ENCODE results near the gene ZFYVE9. TPM values are rescaled to one million over a fixed set of nuclear protein-coding genes. Genes with fewer than 3 reads are reported as not detected.

Gene ZFYVE9
- total RNA-seq, 1 donor from 2014 or later: 18.4 TPM

DNA sequence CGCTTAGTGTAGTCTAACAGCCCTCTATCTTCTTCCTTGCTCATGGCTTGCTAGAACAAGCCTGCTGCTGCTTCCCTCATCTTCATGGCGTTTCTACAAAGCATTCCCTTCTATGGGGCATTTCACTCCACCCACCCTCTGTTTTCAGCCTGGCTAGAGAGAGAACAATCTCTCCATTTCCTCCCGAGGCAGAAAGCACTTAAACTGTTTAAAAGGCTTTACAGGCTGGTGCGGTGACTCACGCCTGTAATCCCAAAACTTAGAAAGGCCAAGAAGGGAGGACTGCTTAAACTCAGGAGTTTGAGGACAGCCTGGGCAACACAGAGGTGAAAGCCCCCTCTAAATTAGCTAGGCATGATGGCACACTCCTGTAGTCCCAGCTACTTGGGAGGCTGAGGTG, 244.6 kb downstream of the ZFYVE9 start:
- no peak for DNase-seq (ENCODE audit: low read depth)
- H3K4me3 ChIP-seq (ENCODE audit: low read depth, low read length): no peak overlapping the region
- TF ChIP-seq, protein P1, sequence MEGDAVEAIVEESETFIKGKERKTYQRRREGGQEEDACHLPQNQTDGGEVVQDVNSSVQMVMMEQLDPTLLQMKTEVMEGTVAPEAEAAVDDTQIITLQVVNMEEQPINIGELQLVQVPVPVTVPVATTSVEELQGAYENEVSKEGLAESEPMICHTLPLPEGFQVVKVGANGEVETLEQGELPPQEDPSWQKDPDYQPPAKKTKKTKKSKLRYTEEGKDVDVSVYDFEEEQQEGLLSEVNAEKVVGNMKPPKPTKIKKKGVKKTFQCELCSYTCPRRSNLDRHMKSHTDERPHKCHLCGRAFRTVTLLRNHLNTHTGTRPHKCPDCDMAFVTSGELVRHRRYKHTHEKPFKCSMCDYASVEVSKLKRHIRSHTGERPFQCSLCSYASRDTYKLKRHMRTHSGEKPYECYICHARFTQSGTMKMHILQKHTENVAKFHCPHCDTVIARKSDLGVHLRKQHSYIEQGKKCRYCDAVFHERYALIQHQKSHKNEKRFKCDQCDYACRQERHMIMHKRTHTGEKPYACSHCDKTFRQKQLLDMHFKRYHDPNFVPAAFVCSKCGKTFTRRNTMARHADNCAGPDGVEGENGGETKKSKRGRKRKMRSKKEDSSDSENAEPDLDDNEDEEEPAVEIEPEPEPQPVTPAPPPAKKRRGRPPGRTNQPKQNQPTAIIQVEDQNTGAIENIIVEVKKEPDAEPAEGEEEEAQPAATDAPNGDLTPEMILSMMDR (IDR thresholded peaks at IDR 0.05; ENCODE audit: insufficient read depth, low read length, poor library complexity, severe bottlenecking): no peak
- H3K36me3 ChIP-seq (ENCODE audit: control insufficient read depth, insufficient read depth, low read length): peaks cover 3% of the 10 kb centered on the region
- H3K27me3 ChIP-seq (ENCODE audit: control insufficient read depth, insufficient read depth, low read length): no peaks in the 10 kb centered on the region

DNA sequence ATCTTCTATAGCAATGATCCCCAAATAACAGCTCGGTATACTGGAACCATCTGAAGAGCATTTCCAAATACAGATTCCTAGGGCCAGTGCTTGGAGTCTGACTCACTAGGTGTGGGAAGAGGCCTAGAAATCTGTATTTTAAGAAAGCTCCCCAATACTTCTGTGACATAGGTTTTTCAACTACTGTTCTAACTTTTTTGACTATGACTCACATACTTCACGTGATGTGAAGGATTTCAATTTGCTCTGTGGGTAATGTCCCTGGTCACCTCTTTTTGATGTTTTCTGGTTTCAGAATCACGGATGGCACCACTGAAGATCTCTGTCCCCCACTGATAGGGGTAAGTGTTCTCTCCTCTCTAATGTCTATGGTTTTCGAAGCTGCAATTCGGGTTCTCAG, 251.3 kb downstream of the ZFYVE9 start:
- Histone ChIP-seq H3K36me3 (ENCODE audit: control insufficient read depth, insufficient read depth, low read length) (no peaks in the 10 kb centered on the region), H3K4me3 (ENCODE audit: low read depth, low read length) (no peak overlapping the region), H3K27me3 (ENCODE audit: control insufficient read depth, insufficient read depth, low read length) (no peaks in the 10 kb centered on the region)
- DNase-seq (ENCODE audit: low read depth): no peak
- TF ChIP-seq, protein P1 (IDR thresholded peaks at IDR 0.05; ENCODE audit: insufficient read depth, low read length, poor library complexity, severe bottlenecking): no peak

Other genes starting within 250 kb of the ZFYVE9 start
- gene RAB3B, start 151.4 kb upstream of the ZFYVE9 start, total RNA-seq: 35.9 and 36.8 TPM in 2 replicates
- 13.0 and 19.9 TPM in 2 replicates for gene KTI12, start 108.3 kb upstream of the ZFYVE9 start, total RNA-seq
- gene TXNDC12, start 86.9 kb upstream of the ZFYVE9 start, total RNA-seq: 62.1 and 62.8 TPM in 2 replicates
- gene BTF3L4, start 85.8 kb upstream of the ZFYVE9 start, total RNA-seq: 76.9 and 83.6 TPM in 2 replicates
- 53.9 and 55.4 TPM in 2 replicates for gene CC2D1B, start 224.1 kb downstream of the ZFYVE9 start, total RNA-seq